GM20431 (cell line): ENCODE results near the gene PPFIA4.

Source experiments
- in situ Hi-C: fragments of 300-500 bp; cut with MseI, MboI; formaldehyde crosslinking; loops from one replicate; pipeline ENCODE4 v1.15.0; 2020; ENCODE audit warnings: low sequenced_read_pairs; ENCODE audit not compliant: unreplicated experiment

The PPFIA4 gene

GRCh38 chr1:203095061-203095690 lies 68.9 kb downstream of the PPFIA4 start:
- in situ Hi-C loops: no loop called here

- in situ Hi-C loops: no loop called here
Observed at GRCh38 chr1:203096566-203096965, 70.3 kb downstream of the PPFIA4 start.

GRCh38 chr1:203097001-203097400 lies 70.7 kb downstream of the PPFIA4 start:
- in situ Hi-C loops: no loop called here

- in situ Hi-C loops: no loop called here
Observed at GRCh38 chr1:203098445-203098844, 72.2 kb downstream of the PPFIA4 start.

- in situ Hi-C loops: no loop called here
Observed at GRCh38 chr1:203098914-203099520, 72.7 kb downstream of the PPFIA4 start.

- in situ Hi-C loops: no loop called here
Observed at GRCh38 chr1:203099805-203100515, 73.7 kb downstream of the PPFIA4 start.

- in situ Hi-C loops: no loop called here
Observed at GRCh38 chr1:203100516-203100869, 74.2 kb downstream of the PPFIA4 start.

GRCh38 chr1:203101813-203102634 lies 75.7 kb downstream of the PPFIA4 start:
- in situ Hi-C loops: no loop called here

- in situ Hi-C loops: no loop called here
Observed at GRCh38 chr1:203103216-203103615, 76.9 kb downstream of the PPFIA4 start.

- in situ Hi-C loops: no loop called here
Observed at GRCh38 chr1:203103829-203104495, 77.7 kb downstream of the PPFIA4 start.

GRCh38 chr1:203104789-203105390 lies 78.6 kb downstream of the PPFIA4 start:
- in situ Hi-C loops: no loop called here

- in situ Hi-C loops: no loop called here
Observed at GRCh38 chr1:203112475-203112874, 86.2 kb downstream of the PPFIA4 start.

GRCh38 chr1:203113308-203113707 lies 87.0 kb downstream of the PPFIA4 start:
- in situ Hi-C loops: no loop called here

GRCh38 chr1:203114202-203114601 lies 87.9 kb downstream of the PPFIA4 start:
- in situ Hi-C loops: no loop called here

GRCh38 chr1:203116091-203116820 lies 90.0 kb downstream of the PPFIA4 start:
- in situ Hi-C loops: no loop called here

- in situ Hi-C loops: no loop called here
Observed at GRCh38 chr1:203117611-203118575, 91.6 kb downstream of the PPFIA4 start.

GRCh38 chr1:203120325-203121153 lies 94.2 kb downstream of the PPFIA4 start:
- in situ Hi-C loops: no loop called here
